EH (cell line): Measurements from ENCODE around the gene CDH13.
"Not testable (repeated sequence)": the region's sequence is repeated elsewhere in the genome, so short reads cannot be mapped to it uniquely, and the experiment has no call there.

Source experiments
- DNase-seq: peaks from one replicate; pipeline ENCODE4 v3.0.0-alpha.2; 2015; ENCODE audit warnings: low read depth

CDH13 gene

GRCh38 chr16:82891424-82891823, 264.7 kb downstream of the CDH13 start:
- no peak for DNase-seq

GRCh38 chr16:82891918-82892317, 265.1 kb downstream of the CDH13 start:
- DNase-seq = peak; percentile 39

- DNase-seq = peak; percentile 62
These were observed 265.6 kb downstream of the CDH13 start for GRCh38 chr16:82892324-82892723.

- DNase-seq = no peak
These were observed 269.1 kb downstream of the CDH13 start for GRCh38 chr16:82895843-82896242.

- DNase-seq = no peak
These were observed 272.2 kb downstream of the CDH13 start for GRCh38 chr16:82899006-82899405.

DNA sequence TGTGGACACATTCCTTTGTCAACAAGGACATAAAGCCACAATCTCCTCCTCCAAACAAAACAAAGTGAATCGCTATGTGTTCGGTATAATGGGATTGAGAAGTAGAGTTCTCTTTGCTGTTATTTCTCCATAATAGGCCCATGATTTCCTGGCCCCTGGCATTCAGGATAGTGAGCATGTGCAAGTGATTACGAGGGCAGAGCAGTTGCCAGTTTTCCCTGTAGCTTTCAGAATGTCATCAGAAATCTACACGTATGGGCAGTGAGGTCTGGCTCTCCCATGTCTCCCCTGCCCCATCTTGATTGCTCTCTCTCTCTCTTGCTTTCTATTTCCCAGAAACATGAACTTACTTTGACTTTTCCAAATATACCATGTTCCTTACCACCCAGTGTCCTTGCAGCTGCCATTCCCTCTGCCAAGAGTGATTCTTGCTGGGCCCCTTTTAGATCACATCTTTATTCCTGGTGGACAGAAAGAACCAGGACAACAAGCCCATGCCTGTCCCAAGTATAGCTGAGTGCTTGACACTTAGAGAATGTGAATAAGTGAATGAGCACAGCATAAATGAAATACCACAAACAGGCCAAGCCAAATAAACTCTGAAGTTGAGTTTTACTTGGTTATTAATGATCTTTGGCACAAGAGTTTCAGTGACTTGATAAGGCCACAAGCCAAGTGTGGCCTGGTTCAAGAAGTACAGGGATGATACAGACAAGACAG, 273.1 kb downstream of the CDH13 start:
- DNase-seq = peak; percentile 38

DNA sequence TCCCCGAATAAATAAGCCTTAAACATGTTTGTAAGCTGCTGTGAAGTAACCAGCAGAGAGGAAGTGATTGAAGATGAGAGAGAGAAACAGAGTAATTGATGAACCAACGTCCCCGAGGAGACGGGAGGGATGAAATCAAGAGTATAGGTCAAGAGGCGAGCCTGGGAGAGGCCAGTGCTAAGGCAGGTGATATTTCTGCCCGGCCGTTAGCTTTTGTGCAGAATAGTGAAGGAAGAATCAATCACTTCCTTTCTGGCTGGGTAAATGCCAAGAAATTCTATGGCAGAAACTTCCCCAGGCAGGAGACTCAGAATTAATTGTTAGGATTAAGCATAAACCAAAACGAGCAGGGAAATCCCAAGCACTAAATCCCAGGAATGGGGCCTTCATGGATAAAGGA, 273.8 kb downstream of the CDH13 start:
- no peak for DNase-seq

DNA sequence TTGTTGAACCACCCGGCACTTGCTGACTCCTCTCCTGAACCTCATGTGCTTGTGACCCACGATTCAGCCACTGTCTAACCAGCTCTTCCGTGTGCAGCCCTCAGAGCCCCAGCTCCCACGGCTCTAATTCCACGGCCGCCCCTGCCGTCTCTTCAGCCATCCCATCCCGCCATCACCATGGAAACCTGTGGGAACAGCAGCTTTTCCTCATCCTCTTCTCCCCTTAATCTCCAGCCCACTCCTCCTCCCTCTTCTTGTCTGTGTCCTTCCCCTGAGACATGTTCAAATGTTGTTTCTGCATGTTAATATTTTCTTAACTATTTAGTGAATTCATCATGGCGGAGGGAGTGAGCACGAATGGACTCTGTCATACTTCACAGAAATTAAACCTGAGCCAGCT, 285.2 kb downstream of the CDH13 start:
- DNase-seq = no peak

- no peak for DNase-seq
These were observed 288.5 kb downstream of the CDH13 start for GRCh38 chr16:82915139-82915824.

GRCh38 chr16:82917886-82918595, 291.3 kb downstream of the CDH13 start:
- DNase-seq = no peak

DNA sequence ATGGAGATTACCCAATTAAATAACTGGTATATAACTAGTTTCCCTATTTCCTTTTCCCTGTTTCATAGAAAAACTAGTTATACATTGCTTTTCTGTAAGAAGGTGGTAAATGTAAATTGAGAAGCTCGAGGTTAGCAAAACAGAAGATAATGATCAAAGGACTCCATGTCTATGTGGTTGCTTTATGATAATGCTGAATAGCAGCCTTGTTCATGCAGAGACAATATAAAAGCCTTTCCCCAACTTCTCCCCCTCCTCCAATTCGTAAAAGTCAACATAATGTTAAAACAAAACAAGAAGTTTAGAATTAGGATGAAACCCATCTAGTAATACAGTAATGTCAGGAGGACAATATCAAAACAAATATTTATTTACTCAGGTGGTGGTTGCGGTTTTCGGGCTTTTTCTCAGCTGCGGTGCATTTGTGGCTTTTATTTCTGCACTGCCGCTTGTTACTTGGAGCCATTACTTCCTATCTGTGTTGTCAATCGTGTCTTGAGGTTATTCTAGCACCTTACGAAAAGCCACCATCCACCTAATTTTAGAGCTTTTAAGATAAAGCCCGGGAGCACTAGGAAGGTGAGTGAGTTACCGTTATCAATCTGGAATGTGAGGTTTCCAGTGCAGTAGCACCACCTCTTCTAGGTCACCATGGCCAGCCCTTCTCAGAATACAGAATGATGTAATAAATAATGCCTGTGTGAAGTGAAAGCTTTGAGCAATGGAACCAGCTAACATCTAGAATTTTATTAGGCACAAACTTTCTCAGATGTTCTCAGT, 297.5 kb downstream of the CDH13 start:
- DNase-seq = no peak

GRCh38 chr16:82926500-82926899, 299.7 kb downstream of the CDH13 start:
- no peak for DNase-seq

- not testable (repeated sequence) for DNase-seq
These were observed 307.2 kb downstream of the CDH13 start for GRCh38 chr16:82933933-82934332.

DNA sequence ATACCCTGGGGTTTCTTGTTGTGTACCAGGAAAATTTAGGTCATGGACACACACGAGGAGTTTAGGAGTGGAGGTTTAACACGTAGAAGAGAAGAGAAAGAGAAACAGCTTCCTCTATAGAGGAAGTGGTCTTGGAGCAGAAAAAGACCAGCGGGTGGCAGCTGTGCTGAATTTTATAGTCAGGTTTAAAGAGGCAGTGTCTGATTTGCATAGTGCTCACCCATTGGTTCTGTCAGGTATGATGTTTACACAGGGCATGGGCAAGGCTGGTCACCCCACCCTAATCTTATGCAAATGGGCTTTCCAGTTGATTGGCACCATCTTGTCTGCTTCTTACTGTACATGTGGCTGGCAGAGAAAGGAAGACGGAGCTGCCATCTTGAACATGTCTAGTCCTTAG, 309.0 kb downstream of the CDH13 start:
- no peak for DNase-seq

DNA sequence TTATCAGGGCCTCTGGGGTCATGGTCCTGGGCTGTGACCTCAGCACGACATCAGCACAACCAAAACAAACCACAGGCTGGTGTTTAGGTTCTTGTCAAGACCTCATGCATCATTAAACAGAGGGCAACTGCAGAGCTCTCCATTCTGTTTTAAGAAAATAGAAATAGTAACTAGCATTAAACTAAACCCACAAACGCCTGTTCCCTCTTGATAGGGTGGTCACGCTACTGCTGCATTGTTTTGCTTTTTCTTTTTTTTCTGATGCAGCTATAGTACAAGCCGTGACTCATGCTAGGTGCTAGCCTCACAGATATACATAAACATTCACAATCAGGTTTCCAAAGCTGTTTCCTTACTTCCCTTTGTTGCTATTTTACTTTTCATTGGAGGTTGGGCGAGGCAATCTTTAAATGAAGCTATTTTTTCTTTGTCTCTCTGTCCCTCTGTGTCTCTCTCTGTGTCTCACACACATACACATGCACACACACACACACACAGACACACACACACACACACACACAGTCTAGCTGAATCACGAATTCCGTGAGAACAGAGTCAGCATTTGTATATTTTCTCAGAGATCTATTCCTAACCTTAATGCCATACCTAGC, 310.3 kb downstream of the CDH13 start:
- DNase-seq = peak; percentile 67

DNA sequence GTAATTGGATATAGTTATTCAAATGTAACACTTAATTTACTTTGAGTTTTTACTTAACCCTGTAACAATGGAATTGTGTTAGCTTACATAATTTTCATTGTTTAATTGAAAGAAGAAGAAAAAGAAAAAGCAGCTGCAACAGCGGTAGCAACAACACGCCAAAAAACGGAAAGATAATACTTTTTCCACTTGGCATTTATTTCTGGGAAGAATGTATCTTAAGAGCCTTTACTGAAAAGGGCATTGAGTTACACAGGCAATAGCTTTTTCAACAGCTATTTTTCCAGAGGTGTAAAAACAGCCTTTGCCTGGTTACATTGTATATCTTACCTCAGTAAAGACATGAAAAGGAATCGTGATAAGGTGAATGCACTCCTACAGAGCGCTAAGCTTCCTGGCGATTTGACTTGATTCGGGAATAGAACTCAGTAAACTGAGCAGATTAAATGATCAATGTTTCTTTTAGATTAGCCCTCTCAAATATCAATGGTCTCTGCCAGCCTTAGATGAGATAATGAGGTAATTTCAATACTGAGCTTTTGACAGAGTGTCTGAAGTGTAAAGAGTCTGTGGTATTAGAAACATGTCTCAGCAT, 311.3 kb downstream of the CDH13 start:
- no peak for DNase-seq

- DNase-seq = peak; percentile 25
These were observed 316.6 kb downstream of the CDH13 start for GRCh38 chr16:82943371-82943770.

GRCh38 chr16:82945420-82946101, 318.8 kb downstream of the CDH13 start:
- peak; percentile 25 for DNase-seq

GRCh38 chr16:82947698-82948097, 320.9 kb downstream of the CDH13 start:
- no peak for DNase-seq

DNA sequence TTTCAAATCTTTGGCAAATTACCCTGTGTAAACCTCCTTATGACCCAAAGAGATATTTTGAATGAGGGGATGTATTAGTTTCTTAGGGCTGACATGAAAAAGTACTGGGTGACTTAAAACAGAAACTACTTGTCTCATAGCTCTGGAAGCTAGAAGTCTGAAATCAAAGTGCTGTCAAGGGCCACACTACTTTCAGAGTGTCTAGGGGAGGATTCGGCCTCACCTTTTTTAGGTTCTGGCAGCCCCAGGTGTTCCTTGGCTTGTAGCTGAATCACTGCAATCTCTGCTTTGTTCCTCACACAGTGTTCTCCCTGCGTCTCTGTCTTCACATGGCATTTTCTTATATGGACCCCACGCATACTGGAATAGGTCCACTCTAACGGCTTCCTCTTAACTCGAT, 322.2 kb downstream of the CDH13 start:
- DNase-seq = no peak

- DNase-seq = no peak
These were observed 326.7 kb downstream of the CDH13 start for GRCh38 chr16:82953517-82953916.
